B cell (primary cell): ENCODE measurements around the gene SLC12A4. TPM values are rescaled to one million over a fixed set of nuclear protein-coding genes. Genes with fewer than 3 reads are reported as not detected.

Source experiments
- ATAC-seq: fragments of 200-7000 bp; cut with Tn5 transposase; one replicate; pipeline ENCODE4 v1.10.0; 2021; ENCODE audit warnings: low read depth, mild to moderate bottlenecking, moderate number of reproducible peaks, moderate library complexity
- CTCF ChIA-PET: fragments of 350-600 bp; sonication (Branson Sonifier 250); formaldehyde crosslinking; loops from one replicate; lab custom pipeline; 2021; ENCODE audit warnings: antibody characterized with exemption, inconsistent platforms; lab: Charles Lee
- POLR2A ChIA-PET: fragments of 350-600 bp; sonication (Branson Sonifier 250); formaldehyde crosslinking; loops from one replicate; lab custom pipeline; 2021; ENCODE audit warnings: antibody characterized with exemption; lab: Charles Lee
- DNase-seq: peaks from one replicate; pipeline ENCODE4 v3.0.0; 2013
- H2AFZ ChIP-seq: 2 replicates; pipeline ENCODE4 v1.6.1; 2012; ENCODE audit warnings: mild to moderate bottlenecking, low read depth, low read length; ENCODE audit not compliant: insufficient read depth, poor library complexity, severe bottlenecking
- H3K27ac ChIP-seq, 2 donors: 1 replicate in 1 of 2; 2 replicates in 1 of 2; pipeline ENCODE4 v1.5.1; 2012 to 2013; ENCODE audit warnings: low read length in 2 of 2, mild to moderate bottlenecking in 2 of 2, moderate library complexity in 1 of 2
- H3K27me3 ChIP-seq, 4 experiments: fragments of 200-600 bp in 1 of 4; sonication (generic) in 1 of 4; replicated peaks in 1 of 4; 1 replicate in 2 of 4; 2 replicates in 2 of 4; pipeline versions ENCODE4 v1.6.1 to v1.7.0; 2013 to 2016; ENCODE audit warnings: low read length in 3 of 4, mild to moderate bottlenecking in 2 of 4, mixed read lengths in 1 of 4, moderate library complexity in 1 of 4; ENCODE audit not compliant: insufficient read depth in 4 of 4, control insufficient read depth in 3 of 4; ENCODE audit errors: control extremely low read depth in 1 of 4
- H3K36me3 ChIP-seq, 2 experiments: replicated peaks in 1 of 2; 1 replicate in 1 of 2; 2 replicates in 1 of 2; pipeline versions ENCODE4 v1.6.1 to v1.7.1; 2013; ENCODE audit warnings: low read length in 1 of 2; ENCODE audit not compliant: insufficient read depth in 2 of 2, control insufficient read depth in 1 of 2; ENCODE audit errors: control extremely low read depth in 1 of 2, extremely low read depth in 1 of 2
- H3K4me1 ChIP-seq, 2 donors: fragments of 200-600 bp in 1 of 2; sonication (generic) in 1 of 2; 1 replicate in 1 of 2; 2 replicates in 1 of 2; pipeline versions ENCODE4 v1.5.1 to v1.6.1; 2013 to 2017; ENCODE audit warnings: low read length in 2 of 2; ENCODE audit not compliant: control insufficient read depth in 2 of 2, insufficient read depth in 2 of 2
- H3K4me2 ChIP-seq: replicated peaks from 2 replicates; pipeline ENCODE3; 2012; ENCODE audit warnings: mild to moderate bottlenecking, low read depth, low read length; ENCODE audit not compliant: poor library complexity, severe bottlenecking
- H3K4me3 ChIP-seq, 5 experiments: fragments of 200-600 bp in 1 of 5; sonication (generic) in 1 of 5; 1 replicate in 3 of 5; 2 replicates in 2 of 5; pipeline versions ENCODE4 v1.5.1 to v1.7.0; 2011 to 2016; ENCODE audit warnings: low read length in 4 of 5, mild to moderate bottlenecking in 4 of 5, low read depth in 2 of 5, control low read depth in 1 of 5, moderate library complexity in 1 of 5; ENCODE audit not compliant: insufficient read depth in 1 of 5; ENCODE audit errors: control extremely low read depth in 1 of 5, extremely low read depth in 1 of 5
- H3K79me2 ChIP-seq: fragments of 200-600 bp; sonication (generic); one replicate; pipeline ENCODE4 v1.6.0; 2016; ENCODE audit warnings: low read length; ENCODE audit not compliant: control insufficient read depth, insufficient read depth
- H3K9ac ChIP-seq: fragments of 200-600 bp; sonication (generic); 2 replicates; pipeline ENCODE4 v1.6.1; 2017; ENCODE audit warnings: mild to moderate bottlenecking, low read length, moderate library complexity
- H3K9me3 ChIP-seq, 3 donors: one replicate each; pipeline versions ENCODE4 v1.6.1 to v1.7.1; 2013; ENCODE audit warnings: low read length in 2 of 3; ENCODE audit not compliant: control insufficient read depth in 2 of 3, insufficient read depth in 1 of 3; ENCODE audit errors: control extremely low read depth in 1 of 3
- H4K20me1 ChIP-seq: 2 replicates; pipeline ENCODE4 v1.6.0; 2012; ENCODE audit warnings: mild to moderate bottlenecking, low read length; ENCODE audit not compliant: insufficient read depth, control insufficient read depth, poor library complexity, severe bottlenecking
- H3K27ac Mint-ChIP-seq: one replicate; pipeline ENCODE4 v1.8.0; 2021; ENCODE audit warnings: mixed read lengths
- H3K27me3 Mint-ChIP-seq: one replicate; pipeline ENCODE4 v1.8.0; 2021; ENCODE audit warnings: mixed read lengths
- H3K4me1 Mint-ChIP-seq: one replicate; pipeline ENCODE4 v1.8.0; 2021; ENCODE audit warnings: mixed read lengths
- H3K4me3 Mint-ChIP-seq: one replicate; pipeline ENCODE4 v1.8.0; 2021; ENCODE audit warnings: mixed read lengths
- H3K9me3 Mint-ChIP-seq: one replicate; pipeline ENCODE4 v1.8.0; 2022; ENCODE audit warnings: mixed read lengths; ENCODE audit not compliant: insufficient read depth
- CTCF ChIP-seq: fragments of 200-600 bp; IDR thresholded peaks from one replicate; pipeline ENCODE4 v1.8.0; 2022; ENCODE audit warnings: antibody characterized with exemption, mild to moderate bottlenecking
- EZH2 ChIP-seq: IDR thresholded peaks from 2 replicates; pipeline ENCODE4 v1.6.1; 2012; ENCODE audit warnings: borderline replicate concordance, low read depth, mild to moderate bottlenecking, moderate library complexity, low read length; ENCODE audit not compliant: insufficient read depth, poor library complexity, severe bottlenecking
- WGBS: methylation state at CpG from one replicate; pipeline ENCODE4 v1.1.5; 2013; ENCODE audit warnings: missing lambda C conversion rate; ENCODE audit not compliant: insufficient coverage; 5-methylcytosine and 5-hydroxymethylcytosine counted together
- intact Hi-C: fragments of 100-400 bp; cut with micrococcal nuclease; formaldehyde crosslinking; loops from one replicate; pipeline ENCODE4 v1.10.0; 2022
- polyA plus RNA-seq: library from polyadenylated mRNA; depleted of rRNA; stranded (reverse); fragments of >200 nt; gene quantifications from 2 replicates; pipeline ENCODE4 v1.2.3, GENCODE V29; 2012
- total RNA-seq, 2 donors: library from RNA; stranded (reverse); fragments of 120-200 nt in 1 of 2; gene quantifications; 1 replicate in 1 of 2; 2 replicates in 1 of 2; pipeline versions ENCODE4 v1.2.3 to v1.2.4, GENCODE V29; 2013 to 2022

Gene SLC12A4
- total and polyA plus RNA-seq, 2 donors (not counting 1 experiment from before 2014, with no cell fraction given), result 20.2 to 42.2 TPM

- ATAC-seq, result no peak
- no peaks in the 10 kb centered on the region for H4K20me1 ChIP-seq
- no peaks in the 10 kb centered on the region for H3K9me3 ChIP-seq
- H3K4me1 Mint-ChIP-seq, result peaks cover 3% of the 10 kb centered on the region
- ChIA-PET CTCF (interaction anchor here (1.6 kb wide), 1 partner anchor 10 kb away, joined by 4 read pairs; no protein-coding TSS in a partner anchor), POLR2A (interaction anchor here (0.6 kb wide), 1 partner anchor 22 kb away, joined by 3 read pairs; no protein-coding TSS in a partner anchor)
- intact Hi-C loops, result no loop called here
- no peak overlapping the region for H3K4me2 ChIP-seq
- H2AFZ ChIP-seq, result no peak overlapping the region
- no peak for DNase-seq
- no peaks in the 10 kb centered on the region for H3K27me3 Mint-ChIP-seq
- peaks cover 0 to 3% (median 0%) of the 10 kb centered on the region in 4 experiments for H3K27me3 ChIP-seq
- H3K27ac Mint-ChIP-seq, result no peak overlapping the region
- H3K79me2 ChIP-seq, result no peaks in the 10 kb centered on the region
- no peak overlapping the region for H3K9ac ChIP-seq
- no peaks in the 10 kb centered on the region for H3K36me3 ChIP-seq
- H3K4me3 ChIP-seq, result no peak overlapping the region
- no peaks in the 10 kb centered on the region for H3K9me3 Mint-ChIP-seq
- TF ChIP-seq CTCF (no peak), EZH2 (no peak)
- 82% methylated on average over 5 of the region's 5 CpGs for WGBS
- no peak overlapping the region for H3K27ac ChIP-seq
- H3K4me3 Mint-ChIP-seq, result no peak overlapping the region
- peaks cover 0 to 6% of the 10 kb centered on the region in 2 donors for H3K4me1 ChIP-seq
Observed at GRCh38 chr16:67977005-67977404, 8.6 kb upstream of the SLC12A4 start.

GRCh38 chr16:67976205-67976604 is 7.8 kb upstream of the SLC12A4 start:
- no peaks in the 10 kb centered on the region for H3K9me3 ChIP-seq

More at GRCh38 chr16:67976205-67976604, 7.8 kb upstream of the SLC12A4 start:
- H3K9me3 Mint-ChIP-seq, result no peaks in the 10 kb centered on the region
- no peak overlapping the region for H3K9ac ChIP-seq
- ChIA-PET CTCF (no interaction called here), POLR2A (no interaction called here)
- ATAC-seq (no peak), DNase-seq (no peak)
- H3K79me2 ChIP-seq, result no peaks in the 10 kb centered on the region
- TF ChIP-seq CTCF, result no peak
- TF ChIP-seq EZH2, result no peak
- no peak overlapping the region for H3K4me3 Mint-ChIP-seq
- no peaks in the 10 kb centered on the region for H3K36me3 ChIP-seq
- H3K27me3 ChIP-seq, result peaks cover 0 to 3% (median 0%) of the 10 kb centered on the region in 4 experiments
- H3K27me3 Mint-ChIP-seq, result no peaks in the 10 kb centered on the region
- H3K4me3 ChIP-seq, result no peak overlapping the region
- H2AFZ ChIP-seq, result no peak overlapping the region
- H3K4me1 ChIP-seq, result peaks cover 0 to 6% of the 10 kb centered on the region in 2 donors
- WGBS, result 83% methylated on average over 2 of the region's 2 CpGs
- H3K4me2 ChIP-seq, result no peak overlapping the region
- H3K27ac ChIP-seq, result no peak overlapping the region
- intact Hi-C loops, result no loop called here
- H4K20me1 ChIP-seq, result no peaks in the 10 kb centered on the region
- peaks cover 3% of the 10 kb centered on the region for H3K4me1 Mint-ChIP-seq
- no peak overlapping the region for H3K27ac Mint-ChIP-seq
